HG03432 (cell line): ENCODE measurements around the gene PCDHGB7.
A peak's percentile ranks its signal among the peaks of the same experiment; 100 is the strongest.
"Not testable (repeated sequence)": the region's sequence is repeated elsewhere in the genome, so short reads cannot be mapped to it uniquely, and the experiment has no call there.

Source experiments
- ATAC-seq: cut with Tn5 transposase; IDR thresholded peaks from one replicate; pipeline ENCODE4 v1.9.1; 2021; ENCODE audit warnings: mild to moderate bottlenecking, moderate library complexity; ENCODE audit not compliant: unreplicated experiment

Gene PCDHGB7

DNA sequence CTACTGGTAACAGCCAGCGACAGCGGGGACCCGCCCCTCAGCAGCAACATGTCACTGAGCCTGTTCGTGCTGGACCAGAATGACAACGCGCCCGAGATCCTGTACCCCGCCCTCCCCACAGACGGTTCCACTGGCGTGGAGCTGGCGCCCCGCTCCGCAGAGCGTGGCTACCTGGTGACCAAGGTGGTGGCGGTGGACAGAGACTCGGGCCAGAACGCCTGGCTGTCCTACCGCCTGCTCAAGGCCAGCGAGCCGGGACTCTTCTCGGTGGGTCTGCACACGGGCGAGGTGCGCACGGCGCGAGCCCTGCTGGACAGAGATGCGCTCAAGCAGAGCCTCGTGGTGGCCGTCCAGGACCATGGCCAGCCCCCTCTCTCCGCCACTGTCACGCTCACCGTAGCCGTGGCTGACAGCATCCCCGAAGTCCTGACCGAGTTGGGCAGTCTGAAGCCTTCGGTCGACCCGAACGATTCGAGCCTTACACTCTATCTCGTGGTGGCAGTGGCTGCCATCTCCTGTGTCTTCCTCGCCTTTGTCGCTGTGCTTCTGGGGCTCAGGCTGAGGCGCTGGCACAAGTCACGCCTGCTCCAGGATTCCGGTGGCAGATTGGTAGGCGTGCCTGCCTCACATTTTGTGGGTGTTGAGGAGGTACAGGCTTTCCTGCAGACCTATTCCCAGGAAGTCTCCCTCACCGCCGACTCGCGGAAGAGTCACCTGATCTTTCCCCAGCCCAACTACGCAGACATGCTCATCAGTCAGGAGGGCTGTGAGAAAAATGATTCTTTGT, 22.9 kb upstream of the PCDHGB7 start:
- ATAC-seq: not testable (repeated sequence)

DNA sequence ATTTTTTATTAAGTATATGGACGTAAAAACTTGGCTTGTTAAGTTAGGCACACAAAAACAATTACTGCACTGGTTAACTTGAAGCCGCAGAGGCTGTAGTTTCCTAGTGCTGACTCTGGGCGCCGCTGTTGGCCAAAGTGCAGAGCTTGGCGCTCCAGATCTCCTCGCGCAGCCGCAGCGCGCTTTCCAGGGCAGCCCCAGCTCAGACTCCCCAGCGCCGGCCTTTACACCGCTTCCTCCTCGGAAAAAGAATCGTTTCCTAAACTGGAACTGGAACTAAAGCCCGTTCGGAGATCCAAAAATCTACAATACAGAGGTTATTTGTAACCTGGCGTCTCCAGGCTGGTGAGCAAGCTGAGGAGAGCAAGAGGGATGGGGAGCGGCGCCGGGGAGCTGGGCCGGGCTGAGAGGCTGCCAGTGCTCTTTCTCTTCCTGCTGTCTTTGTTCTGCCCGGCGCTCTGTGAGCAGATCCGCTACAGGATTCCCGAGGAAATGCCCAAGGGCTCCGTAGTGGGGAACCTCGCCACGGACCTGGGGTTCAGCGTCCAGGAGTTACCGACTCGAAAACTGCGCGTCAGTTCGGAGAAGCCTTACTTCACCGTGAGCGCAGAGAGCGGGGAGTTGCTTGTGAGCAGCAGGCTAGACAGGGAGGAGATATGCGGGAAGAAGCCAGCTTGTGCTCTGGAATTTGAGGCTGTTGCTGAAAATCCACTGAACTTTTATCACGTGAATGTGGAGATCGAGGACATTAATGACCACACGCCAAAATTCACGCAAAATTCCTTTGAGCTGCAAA, 19.5 kb upstream of the PCDHGB7 start, which contains the start of gene PCDHGB5:
Gene PCDHGB5, plus strand, starts transcription at position 192 of the 796 bp plus-strand sequence. Its CDS starts 181 bp downstream, at position 373.
- peak; percentile 99 for ATAC-seq

DNA sequence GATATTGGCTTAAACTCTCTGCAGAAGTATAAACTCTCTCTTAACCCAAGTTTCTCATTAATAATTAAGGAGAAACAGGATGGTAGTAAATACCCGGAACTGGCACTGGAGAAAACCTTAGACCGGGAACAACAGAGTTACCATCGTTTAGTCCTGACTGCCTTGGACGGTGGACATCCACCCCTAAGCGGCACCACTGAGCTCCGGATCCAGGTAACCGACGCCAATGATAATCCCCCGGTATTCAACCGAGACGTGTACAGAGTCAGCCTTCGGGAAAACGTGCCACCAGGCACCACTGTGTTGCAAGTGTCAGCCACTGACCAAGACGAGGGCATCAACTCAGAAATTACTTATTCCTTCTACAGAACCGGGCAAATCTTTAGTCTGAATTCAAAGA, 18.9 kb upstream of the PCDHGB7 start:
- ATAC-seq: no peak

DNA sequence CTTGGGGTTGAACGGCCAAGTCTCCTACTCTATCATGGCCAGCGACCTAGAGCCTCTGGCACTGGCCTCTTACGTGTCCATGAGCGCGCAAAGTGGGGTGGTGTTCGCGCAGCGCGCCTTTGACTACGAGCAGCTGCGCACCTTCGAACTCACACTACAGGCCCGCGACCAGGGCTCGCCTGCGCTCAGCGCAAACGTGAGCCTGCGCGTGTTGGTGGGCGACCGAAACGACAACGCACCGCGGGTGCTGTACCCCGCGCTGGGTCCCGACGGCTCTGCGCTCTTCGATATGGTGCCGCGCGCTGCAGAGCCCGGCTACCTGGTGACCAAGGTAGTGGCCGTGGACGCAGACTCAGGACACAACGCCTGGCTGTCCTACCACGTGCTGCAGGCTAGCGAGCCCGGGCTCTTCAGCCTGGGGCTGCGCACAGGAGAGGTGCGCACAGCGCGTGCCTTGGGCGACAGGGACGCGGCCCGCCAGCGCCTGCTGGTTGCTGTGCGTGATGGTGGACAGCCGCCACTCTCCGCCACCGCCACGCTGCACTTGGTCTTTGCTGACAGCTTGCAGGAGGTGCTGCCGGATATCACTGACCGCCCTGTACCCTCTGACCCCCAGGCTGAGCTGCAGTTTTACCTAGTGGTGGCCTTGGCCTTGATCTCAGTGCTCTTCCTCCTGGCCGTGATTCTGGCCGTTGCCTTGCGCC, 17.8 kb upstream of the PCDHGB7 start:
- no peak for ATAC-seq

DNA sequence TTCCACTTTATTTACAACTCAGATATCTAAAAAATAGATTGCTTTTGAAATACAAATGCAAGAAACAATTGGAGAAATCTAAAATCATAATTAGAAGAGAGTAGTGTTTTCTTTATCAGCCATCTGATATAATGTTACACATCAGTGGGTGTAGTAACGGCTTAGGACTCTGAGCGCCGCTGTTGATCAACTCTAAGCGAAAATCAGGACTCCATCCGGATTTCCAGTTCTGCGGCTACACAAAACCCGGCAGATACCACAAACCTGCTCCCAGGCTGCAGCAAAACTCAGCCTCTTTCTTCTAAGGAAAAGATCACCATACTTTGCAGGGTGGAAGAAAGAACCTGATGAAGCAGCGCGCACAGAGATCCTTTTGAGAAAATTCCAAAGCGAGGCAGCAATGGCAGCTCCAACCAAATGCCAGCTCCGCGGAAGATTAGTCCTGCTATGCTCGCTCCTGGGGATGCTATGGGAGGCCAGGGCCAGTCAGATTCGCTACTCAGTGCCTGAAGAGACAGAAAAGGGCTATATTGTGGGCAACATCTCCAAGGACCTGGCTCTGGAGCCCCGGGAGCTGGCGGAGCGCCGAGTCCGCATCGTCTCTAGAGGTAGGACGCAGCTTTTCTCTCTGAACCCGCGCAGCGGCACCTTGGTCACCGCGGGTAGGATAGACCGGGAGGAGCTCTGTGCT, 14.8 kb upstream of the PCDHGB7 start, which contains the start of gene PCDHGA9:
Gene PCDHGA9, plus strand, starts transcription at position 226 of the 691 bp plus-strand sequence. Its CDS starts 175 bp downstream, at position 401.
- ATAC-seq: peak; percentile 43

DNA sequence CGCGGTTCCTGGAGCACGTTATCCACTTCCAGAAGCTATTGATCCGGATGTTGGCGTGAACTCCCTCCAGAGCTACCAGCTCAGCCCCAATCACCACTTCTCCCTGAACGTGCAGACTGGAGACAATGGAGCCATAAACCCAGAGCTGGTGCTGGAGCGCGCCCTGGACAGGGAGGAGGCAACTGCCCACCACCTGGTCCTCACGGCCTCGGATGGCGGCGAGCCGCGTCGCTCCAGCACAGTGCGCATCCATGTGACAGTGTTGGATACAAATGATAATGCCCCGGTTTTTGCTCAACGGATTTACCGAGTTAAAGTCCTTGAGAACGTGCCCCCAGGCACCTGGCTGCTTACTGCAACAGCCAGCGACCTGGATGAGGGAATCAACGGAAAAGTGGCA, 14.1 kb upstream of the PCDHGB7 start:
- ATAC-seq: no peak

DNA sequence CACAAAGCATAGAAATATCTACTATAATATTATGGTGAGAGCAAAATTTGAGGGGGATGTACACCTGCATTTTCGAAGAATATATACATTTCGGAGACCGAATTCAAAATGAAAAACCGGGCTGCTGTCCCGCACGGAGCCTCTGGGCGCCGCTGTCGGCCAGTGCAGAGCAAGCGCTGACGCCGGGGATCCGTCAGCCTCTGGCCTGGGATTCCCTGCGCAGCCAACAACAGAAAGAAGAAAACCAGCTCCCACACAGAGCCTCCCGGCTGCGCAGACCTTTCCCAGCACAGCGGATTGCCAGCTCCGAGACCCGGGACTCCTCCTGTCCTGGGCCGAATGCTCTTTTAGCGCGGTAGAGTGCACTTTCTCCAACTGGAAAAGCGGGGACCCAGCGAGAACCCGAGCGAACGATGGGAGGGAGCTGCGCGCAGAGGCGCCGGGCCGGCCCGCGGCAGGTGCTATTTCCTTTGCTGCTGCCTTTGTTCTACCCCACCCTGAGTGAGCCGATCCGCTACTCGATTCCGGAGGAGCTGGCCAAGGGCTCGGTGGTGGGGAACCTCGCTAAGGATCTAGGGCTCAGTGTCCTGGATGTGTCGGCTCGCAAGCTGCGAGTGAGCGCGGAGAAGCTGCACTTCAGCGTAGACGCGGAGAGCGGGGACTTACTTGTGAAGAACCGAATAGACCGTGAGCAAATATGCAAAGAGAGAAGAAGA, 9.5 kb upstream of the PCDHGB7 start, which contains the start of gene PCDHGB6:
Gene PCDHGB6, plus strand, starts transcription at position 232 of the 716 bp plus-strand sequence. Its CDS starts 182 bp downstream, at position 414.
- ATAC-seq: peak; percentile 81

DNA sequence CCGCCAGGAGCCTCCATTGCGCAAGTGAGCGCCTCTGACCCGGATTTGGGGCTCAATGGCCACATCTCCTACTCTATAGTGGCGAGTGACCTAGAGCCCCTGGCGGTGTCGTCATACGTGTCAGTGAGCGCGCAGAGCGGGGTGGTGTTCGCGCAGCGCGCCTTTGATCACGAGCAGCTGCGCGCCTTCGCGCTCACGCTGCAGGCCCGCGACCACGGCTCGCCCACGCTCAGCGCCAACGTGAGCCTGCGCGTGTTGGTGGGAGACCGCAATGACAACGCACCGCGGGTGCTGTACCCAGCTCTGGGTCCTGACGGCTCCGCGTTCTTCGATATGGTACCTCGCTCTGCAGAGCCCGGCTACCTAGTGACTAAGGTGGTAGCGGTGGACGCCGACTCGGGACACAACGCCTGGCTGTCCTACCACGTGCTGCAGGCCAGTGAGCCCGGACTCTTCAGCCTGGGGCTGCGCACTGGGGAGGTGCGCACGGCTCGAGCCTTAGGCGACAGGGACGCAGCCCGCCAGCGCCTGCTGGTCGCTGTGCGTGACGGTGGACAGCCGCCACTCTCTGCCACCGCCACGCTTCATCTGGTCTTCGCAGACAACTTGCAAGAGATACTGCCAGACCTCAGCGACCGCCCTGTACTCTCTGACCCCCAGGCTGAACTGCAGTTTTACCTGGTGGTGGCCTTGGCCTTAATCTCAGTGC, 7.7 kb upstream of the PCDHGB7 start:
- no peak for ATAC-seq

DNA sequence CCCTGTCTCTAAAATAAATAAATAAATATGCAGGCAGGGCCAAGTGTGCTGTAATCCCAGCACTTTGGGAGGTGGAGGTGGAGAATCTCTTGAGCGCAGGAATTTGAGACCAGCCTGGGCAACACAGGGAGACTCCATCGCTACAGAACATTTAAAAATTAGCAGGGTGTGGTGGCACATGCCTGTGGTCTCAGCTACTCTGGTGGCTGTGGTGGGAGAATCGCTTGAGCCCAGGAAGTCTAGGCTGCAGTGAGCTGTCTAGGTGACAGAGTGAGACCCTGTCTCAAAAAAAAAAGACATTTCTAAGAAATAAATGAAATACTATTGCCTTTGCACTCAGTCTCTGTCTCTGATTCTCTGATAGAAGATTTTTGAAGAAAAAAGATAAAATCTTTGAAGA, 5.9 kb upstream of the PCDHGB7 start:
- no peak for ATAC-seq

DNA sequence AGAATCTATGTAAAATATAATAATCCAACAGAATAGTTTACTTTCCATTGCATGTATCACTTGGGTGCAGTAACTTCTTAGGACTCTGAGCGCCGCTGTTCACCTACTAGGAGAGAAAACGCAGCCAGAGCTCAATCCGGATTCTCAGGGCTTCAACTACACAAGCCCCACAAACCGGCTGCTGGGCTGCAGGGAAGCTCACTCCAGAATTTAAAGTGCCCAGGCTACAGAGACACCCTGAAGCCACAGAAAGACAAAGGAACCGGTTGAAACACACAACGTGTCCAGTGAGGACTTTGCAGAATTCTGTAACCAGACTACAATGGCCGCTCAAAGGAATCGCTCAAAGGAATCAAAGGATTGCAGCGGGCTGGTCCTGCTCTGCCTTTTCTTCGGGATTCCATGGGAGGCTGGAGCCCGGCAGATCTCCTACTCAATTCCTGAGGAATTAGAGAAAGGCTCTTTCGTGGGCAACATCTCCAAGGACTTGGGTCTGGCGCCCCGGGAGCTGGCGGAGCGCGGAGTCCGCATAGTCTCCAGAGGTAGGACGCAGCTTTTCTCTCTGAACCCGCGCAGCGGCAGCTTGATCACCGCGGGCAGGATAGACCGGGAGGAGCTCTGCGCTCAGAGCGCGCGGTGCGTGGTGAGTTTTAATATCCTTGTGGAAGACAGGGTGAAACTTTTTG, 4.5 kb upstream of the PCDHGB7 start, which contains the start of gene PCDHGA10:
Gene PCDHGA10, plus strand, starts transcription at position 134 of the 686 bp plus-strand sequence. Its CDS starts 189 bp downstream, at position 323.
- peak; percentile 72 for ATAC-seq

DNA sequence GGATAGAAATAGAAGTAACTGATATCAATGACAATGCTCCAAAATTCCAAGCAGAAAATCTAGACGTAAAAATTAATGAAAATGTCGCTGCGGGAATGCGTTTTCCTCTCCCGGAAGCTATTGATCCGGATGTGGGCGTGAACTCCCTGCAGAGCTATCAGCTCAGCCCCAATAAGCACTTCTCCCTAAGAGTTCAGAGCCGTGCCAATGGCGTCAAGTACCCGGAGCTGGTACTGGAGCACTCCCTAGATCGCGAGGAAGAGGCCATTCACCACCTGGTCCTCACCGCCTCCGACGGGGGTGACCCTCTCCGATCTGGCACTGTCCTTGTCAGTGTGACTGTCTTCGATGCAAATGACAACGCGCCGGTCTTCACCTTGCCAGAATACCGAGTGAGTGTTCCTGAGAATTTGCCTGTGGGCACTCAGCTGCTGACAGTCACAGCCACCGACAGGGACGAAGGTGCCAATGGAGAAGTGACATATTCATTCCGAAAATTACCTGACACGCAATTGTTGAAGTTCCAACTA, 3.9 kb upstream of the PCDHGB7 start:
- ATAC-seq: no peak

DNA sequence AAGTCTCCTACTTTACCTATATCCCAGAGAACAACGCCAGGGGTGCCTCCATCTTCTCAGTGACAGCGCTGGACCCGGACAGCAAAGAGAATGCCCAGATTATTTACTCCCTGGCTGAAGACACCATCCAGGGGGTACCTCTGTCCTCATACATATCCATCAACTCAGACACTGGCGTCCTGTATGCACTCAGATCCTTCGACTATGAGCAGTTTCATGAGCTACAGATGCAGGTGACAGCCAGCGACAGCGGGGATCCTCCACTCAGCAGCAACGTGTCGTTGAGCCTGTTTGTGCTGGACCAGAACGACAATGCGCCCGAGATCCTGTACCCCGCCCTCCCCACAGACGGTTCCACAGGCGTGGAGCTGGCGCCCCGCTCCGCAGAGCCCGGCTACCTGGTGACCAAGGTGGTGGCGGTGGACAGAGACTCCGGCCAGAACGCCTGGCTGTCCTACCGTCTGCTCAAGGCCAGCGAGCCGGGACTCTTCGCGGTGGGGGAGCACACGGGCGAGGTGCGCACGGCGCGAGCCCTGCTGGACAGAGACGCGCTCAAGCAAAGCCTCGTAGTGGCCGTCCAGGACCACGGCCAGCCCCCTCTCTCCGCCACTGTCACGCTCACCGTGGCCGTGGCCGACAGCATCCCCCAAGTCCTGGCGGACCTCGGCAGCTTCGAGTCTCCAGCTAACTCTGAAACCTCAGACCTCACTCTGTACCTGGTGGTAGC, 2.8 kb upstream of the PCDHGB7 start:
- not testable (repeated sequence) for ATAC-seq

DNA sequence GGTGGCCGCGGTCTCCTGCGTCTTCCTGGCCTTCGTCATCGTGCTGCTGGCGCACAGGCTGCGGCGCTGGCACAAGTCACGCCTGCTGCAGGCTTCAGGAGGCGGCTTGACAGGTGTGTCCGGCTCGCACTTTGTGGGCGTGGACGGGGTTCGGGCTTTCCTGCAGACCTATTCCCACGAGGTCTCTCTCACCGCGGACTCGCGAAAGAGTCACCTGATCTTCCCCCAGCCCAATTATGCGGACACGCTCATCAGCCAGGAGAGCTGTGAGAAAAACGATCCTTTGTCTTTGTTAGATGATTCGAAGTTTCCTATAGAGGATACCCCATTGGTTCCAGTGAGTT, 2.2 kb upstream of the PCDHGB7 start:
- ATAC-seq: not testable (repeated sequence)

DNA sequence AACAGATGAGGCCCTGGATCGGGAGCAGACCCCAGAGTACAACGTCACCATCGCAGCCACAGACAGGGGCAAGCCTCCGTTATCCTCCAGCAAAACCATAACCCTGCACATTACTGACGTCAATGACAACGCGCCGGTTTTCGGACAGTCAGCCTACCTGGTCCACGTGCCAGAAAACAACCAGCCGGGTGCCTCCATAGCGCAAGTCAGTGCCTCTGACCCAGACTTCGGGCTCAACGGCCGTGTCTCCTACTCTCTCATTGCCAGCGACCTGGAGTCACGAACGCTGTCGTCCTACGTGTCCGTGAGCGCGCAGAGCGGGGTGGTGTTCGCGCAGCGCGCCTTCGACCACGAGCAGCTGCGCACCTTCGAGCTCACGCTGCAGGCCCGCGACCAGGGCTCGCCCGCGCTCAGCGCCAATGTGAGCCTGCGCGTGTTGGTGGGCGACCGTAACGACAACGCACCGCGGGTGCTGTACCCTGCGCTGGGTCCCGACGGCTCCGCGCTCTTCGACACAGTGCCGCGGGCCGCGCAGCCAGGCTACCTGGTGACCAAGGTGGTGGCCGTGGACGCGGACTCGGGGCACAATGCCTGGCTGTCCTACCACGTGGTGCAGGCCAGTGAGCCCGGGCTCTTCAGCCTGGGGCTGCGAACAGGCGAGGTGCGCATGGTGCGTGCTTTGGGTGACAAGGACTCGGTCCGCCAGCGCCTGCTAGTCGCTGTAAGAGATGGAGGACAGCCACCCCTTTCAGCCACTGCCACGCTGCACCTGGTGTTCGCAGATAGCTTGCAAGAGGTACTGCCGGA, 1.8 kb downstream of the PCDHGB7 start:
- no peak for ATAC-seq

DNA sequence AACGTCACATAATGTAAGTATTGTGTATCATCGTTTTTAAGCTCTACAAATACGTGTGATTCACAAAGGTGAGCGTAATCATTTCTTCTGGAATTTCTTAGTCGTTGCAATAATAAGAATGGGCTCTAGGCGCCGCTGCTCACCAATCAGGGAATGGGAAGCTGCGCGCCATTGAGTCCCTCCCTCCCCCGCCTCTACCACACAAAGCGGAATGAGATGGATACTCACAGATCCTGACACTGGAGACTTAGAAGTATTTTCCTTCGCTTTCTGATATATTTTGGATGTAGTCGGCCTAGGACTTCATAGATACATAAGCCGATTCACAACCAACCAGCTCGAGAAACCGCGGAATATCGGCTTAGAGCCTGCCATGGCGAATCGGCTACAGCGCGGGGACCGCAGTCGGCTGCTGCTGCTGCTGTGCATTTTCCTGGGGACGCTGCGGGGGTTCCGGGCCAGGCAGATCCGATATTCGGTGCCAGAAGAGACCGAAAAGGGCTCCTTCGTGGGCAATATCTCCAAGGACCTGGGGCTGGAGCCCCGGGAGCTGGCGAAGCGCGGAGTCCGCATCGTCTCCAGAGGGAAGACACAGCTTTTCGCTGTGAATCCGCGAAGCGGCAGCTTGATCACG, 3.5 kb downstream of the PCDHGB7 start, which contains the start of gene PCDHGA11:
Gene PCDHGA11, plus strand, starts transcription at position 197 of the 634 bp plus-strand sequence. Its CDS starts 177 bp downstream, at position 374.
- peak; percentile 60 for ATAC-seq

DNA sequence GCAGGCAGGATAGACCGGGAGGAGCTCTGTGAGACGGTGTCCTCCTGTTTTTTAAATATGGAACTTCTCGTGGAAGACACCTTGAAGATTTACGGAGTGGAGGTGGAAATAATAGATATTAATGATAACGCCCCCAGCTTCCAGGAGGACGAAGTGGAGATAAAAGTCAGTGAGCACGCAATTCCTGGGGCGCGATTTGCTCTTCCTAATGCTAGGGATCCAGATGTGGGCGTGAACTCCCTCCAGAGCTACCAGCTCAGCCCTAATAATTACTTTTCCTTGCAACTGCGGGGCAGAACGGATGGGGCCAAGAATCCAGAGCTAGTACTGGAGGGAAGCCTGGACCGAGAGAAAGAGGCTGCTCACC, 4.0 kb downstream of the PCDHGB7 start:
- no peak for ATAC-seq
